Fibroblast of mammary gland (primary cell): ENCODE measurements around the gene GUCA1A.
"Not testable (repeated sequence)": the region's sequence is repeated elsewhere in the genome, so short reads cannot be mapped to it uniquely, and the experiment has no call there.

ENCODE experiments used
- DNase-seq: peaks from one replicate; pipeline ENCODE4 v3.0.0-alpha.2; 2010; ENCODE audit warnings: low read depth
- H3K4me3 ChIP-seq: 2 replicates; pipeline ENCODE4 v1.5.1; 2011; ENCODE audit warnings: low read depth, mild to moderate bottlenecking, low read length, moderate library complexity; ENCODE audit not compliant: control insufficient read depth
- TF ChIP-seq, protein P1 (sequence below): conservative IDR thresholded peaks from 2 replicates; pipeline ENCODE4 v1.5.1; 2011; ENCODE audit warnings: low read depth, low read length, inconsistent platforms; ENCODE audit not compliant: control insufficient read depth, insufficient read depth

GUCA1A gene

GRCh38 chr6:42142118-42142835, 30.9 kb upstream of the GUCA1A start, which contains the start of gene C6orf132:
C6orf132 (minus strand) TSS chr6:42142620; CDS start chr6:42142444, 176 bp downstream.
- TF ChIP-seq, protein P1, sequence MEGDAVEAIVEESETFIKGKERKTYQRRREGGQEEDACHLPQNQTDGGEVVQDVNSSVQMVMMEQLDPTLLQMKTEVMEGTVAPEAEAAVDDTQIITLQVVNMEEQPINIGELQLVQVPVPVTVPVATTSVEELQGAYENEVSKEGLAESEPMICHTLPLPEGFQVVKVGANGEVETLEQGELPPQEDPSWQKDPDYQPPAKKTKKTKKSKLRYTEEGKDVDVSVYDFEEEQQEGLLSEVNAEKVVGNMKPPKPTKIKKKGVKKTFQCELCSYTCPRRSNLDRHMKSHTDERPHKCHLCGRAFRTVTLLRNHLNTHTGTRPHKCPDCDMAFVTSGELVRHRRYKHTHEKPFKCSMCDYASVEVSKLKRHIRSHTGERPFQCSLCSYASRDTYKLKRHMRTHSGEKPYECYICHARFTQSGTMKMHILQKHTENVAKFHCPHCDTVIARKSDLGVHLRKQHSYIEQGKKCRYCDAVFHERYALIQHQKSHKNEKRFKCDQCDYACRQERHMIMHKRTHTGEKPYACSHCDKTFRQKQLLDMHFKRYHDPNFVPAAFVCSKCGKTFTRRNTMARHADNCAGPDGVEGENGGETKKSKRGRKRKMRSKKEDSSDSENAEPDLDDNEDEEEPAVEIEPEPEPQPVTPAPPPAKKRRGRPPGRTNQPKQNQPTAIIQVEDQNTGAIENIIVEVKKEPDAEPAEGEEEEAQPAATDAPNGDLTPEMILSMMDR: no peak
- no peak for DNase-seq

DNA sequence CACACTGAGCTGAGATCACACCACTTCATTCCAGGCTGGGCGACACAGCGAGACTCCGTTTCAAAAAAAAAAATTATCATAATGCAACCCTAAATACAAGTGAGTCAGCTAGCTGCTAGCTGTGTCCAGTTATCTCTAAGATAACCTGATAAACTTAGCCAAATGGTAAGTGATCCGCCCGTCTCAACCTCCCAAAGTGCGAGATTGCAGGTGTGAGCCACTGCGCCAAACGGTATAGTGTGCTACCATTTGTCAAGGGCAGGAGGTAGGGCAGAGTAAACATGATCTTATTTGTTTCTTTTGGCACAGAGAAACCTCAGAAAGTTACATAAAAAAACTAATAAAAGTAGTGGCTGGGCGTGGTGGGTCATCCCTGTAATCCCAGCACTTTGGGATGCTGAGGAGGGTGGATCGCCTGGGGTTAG, 26.0 kb upstream of the GUCA1A start:
- TF ChIP-seq, protein P1: no peak
- no peak for DNase-seq
- no peak overlapping the region for H3K4me3 ChIP-seq

More at GRCh38 chr6:42142118-42142835, 30.9 kb upstream of the GUCA1A start, which contains the start of gene C6orf132:
- peak within 1 kb of the TSS; percentile 68 for H3K4me3 ChIP-seq

GRCh38 chr6:42148058-42148457, 25.1 kb upstream of the GUCA1A start:
- DNase-seq: no peak

DNA sequence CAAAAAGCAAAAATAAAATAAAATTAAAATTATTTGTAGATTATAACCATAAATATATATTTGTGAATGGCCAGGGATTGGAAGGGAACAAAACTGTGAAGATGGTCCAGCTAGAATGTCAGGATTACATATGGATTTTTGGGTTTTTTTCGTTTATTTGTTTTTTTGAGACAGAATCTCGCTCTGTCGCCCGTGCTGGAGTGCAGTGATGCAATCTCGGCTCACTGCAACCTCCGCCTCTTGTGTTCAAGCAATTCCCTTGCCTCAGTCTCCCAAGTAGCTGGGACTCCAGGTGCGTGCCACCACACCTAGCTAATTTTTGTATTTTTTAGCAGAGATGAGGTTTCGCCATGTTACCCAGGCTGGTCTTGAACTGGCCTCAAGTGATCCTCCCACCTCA, 22.9 kb upstream of the GUCA1A start:
- no peak for DNase-seq
- TF ChIP-seq, protein P1: no peak
- no peak overlapping the region for H3K4me3 ChIP-seq

More at GRCh38 chr6:42148058-42148457, 25.1 kb upstream of the GUCA1A start:
- H3K4me3 ChIP-seq: no peak overlapping the region
- TF ChIP-seq, protein P1: no peak

DNA sequence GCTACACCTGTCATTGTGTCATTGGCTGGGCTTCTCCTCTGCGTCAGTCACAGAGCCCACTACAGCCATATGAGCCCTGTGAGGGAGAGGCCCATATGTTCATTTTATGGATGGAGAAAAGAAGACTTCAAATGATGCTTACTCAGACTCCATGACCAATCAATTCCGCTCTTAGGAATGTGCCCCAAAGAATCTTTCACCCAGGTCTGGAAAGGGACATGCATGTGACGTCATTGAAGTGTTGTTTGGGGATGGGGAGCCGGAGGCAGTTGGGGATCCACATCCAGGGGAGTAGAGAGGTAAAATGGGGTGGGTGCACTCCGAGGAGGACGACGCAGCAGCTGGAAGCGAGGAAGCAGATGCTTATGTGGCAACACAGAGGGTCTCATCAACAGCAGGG, 21.1 kb upstream of the GUCA1A start:
- TF ChIP-seq, protein P1: no peak
- no peak for DNase-seq
- H3K4me3 ChIP-seq: no peak overlapping the region

GRCh38 chr6:42152528-42153213, 20.5 kb upstream of the GUCA1A start:
- not testable (repeated sequence) for DNase-seq, H3K4me3 ChIP-seq

GRCh38 chr6:42153921-42154320, 19.2 kb upstream of the GUCA1A start:
- DNase-seq: no peak
- no peak overlapping the region for H3K4me3 ChIP-seq
- TF ChIP-seq, protein P1: no peak
